SIG-M5 (cell line): Measurements from ENCODE around the gene SLC25A48.
"Not testable (repeated sequence)": the region's sequence is repeated elsewhere in the genome, so short reads cannot be mapped to it uniquely, and the experiment has no call there.

Experiments
- DNase-seq: peaks from one replicate; lab custom pipeline; 2025; lab: John Stamatoyannopoulos, UW

The SLC25A48 gene

GRCh38 chr5:135830384-135830700, 4.1 kb upstream of the SLC25A48 start:
- DNase-seq, result no peak

- no peak for DNase-seq
These were observed 3.6 kb upstream of the SLC25A48 start for GRCh38 chr5:135830876-135831275.

GRCh38 chr5:135831439-135831838, 3.0 kb upstream of the SLC25A48 start:
- DNase-seq, result no peak

- DNase-seq, result no peak
These were observed 2.5 kb upstream of the SLC25A48 start for GRCh38 chr5:135831851-135832555.

- DNase-seq, result no peak
These were observed 1.2 kb upstream of the SLC25A48 start for GRCh38 chr5:135832941-135833920.

GRCh38 chr5:135833961-135834638, 363 bp upstream of the SLC25A48 start:
- DNase-seq, result no peak

DNA sequence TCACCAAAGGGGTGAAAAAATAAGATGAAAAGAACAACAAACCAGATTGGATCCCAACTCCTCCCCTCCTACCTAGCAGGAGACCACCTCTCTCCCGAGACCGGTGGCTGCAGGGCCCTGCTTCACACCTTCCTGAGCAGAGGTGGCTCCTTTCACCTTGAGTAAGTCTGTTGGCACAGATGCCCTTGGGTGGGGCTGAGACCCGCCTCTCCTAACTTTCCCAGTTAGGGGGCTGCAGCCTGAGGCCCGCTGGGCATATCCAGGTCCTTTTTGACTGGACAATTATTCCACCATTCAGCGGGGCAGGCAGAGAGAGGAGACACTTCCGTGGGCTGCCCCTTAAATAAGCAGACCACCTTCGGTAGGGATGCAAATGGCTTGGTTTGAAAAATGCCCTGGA, 1.3 kb downstream of the SLC25A48 start:
- DNase-seq, result no peak

DNA sequence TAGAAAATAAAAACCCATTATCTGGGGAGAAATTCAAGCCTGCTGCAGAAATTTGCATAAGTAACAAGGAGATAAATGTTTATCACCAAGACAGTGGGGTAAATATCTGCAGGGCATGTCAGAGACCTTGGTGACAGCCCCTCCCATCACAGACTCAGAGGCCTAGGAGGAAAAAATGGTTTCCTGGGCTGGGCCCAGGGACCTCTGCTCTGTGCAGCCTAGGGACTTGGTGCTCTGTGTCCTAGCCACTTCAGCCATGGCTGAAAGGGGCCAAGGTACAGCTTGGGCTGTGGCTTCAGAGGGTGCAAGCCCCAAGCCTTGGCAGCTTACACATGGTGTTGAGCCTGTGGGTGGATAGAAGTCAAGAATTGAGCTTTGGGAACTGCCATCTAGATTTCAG, 3.9 kb downstream of the SLC25A48 start:
- not testable (repeated sequence) for DNase-seq

DNA sequence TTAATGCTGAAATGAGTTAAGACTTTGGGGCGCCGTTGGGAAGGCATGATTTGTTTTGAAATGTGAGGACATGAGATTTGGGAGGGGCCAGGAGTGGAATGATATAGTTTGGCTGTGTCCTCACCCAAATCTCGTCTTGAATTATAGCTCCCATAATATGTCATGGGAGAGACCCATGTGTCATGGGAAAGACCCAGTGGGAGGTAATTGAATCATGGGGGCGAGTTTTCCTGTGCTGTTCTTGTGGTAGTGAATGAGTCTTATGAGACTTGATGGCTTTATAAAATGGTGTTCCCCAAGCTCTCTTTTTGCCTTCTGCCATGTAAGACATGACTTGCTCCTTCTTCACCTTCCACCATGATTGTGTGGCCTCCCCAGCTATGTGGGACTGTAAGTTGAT, 5.1 kb downstream of the SLC25A48 start:
- DNase-seq, result no peak

DNA sequence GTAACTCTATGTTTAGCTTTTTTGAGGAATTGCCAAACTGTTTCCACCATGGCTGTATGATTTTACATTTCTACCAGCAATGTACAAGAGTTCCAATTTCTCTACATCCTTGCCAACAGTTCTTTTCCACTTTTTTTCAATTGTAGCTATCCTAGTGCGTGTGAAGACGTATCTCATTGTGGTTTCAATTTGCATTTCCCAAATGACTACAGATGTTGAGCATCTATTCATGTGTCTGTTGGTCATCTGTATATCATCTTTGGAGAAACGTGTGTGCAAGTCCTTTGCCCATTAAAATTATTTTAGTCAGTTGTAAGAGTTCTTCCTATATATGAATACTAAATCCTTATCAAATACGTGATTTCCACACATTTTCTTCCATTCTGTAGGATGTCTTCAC, 6.5 kb downstream of the SLC25A48 start:
- DNase-seq, result no peak

DNA sequence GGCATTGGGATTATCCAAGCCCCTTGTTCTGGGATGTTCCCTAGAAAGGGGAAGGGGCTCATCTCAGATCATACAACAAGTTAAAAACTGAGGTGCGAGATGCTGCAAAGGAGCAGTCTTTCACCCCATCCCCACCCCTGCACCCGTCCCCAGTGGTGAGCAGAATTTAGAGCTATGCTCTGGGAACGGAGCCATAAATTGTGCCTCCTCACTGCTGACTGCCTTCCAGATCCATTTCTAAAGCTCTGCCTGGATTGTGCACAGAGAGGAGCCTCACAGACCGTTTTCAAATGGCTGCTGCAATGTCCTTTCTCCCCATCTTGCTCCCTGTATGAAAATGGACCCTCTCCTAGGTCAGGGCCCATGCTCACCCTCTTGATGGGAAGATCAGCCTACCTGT, 8.3 kb downstream of the SLC25A48 start:
- DNase-seq, result no peak

- DNase-seq, result no peak
These were observed 9.3 kb downstream of the SLC25A48 start for GRCh38 chr5:135843571-135844337.

DNA sequence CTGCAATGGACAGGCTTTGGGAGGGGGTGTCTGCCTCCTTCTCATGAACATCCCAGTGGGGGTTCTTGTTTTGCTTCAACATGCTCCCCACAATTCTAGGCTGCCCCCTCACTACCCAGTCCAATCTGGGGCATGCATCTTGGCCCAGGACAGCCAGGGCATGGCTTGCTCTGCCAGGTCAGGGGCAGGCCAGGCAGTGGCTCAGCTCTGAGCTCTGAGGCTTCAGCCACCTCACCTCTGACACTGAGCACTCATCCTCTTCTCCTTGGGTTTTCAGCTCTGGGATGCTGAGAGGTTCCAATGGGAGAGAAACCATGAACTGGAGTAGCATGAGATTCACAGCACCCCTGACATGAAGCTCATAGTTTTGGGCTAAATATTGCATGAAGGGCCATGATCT, 11.8 kb downstream of the SLC25A48 start:
- no peak for DNase-seq

- DNase-seq, result no peak
These were observed 13.5 kb downstream of the SLC25A48 start for GRCh38 chr5:135847976-135848375.

GRCh38 chr5:135850231-135850630, 15.8 kb downstream of the SLC25A48 start:
- DNase-seq, result no peak

- no peak for DNase-seq
These were observed 16.2 kb downstream of the SLC25A48 start for GRCh38 chr5:135850671-135851070.

DNA sequence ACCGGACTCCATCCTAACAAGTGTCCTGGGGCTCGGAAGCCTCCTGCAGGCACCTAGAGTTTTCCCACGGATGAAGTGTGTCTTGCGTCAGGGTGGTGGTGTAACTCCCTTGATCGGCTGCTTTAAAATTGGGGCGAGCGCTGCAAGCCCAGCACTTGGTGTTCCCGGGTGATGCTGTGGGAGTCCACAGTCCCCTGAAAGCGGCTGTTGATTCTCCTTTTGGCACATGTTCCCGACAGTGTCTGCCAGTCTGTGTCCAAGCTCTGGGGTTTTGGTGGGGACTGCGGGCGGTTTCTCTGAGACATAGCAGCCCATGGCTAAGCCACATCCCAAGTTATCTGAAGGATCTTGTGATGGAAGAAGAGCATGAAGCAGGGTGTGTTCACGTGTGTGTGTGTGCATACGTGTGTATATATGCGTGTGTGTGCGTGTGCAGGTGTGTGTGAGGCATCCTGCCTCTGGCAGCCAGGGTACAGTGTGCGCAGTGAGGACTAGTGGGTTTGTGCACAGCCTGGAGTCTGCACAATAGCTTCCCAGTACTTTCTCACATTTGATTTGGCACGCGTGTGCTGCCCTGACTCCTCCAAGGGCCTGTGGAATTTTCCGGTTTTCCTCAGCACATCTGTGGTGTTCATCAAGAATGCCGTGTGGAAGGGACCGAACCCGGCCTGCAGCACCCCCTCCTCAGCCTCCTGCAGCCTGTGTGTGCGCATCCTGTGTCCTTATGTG, 16.9 kb downstream of the SLC25A48 start:
- DNase-seq, result no peak

DNA sequence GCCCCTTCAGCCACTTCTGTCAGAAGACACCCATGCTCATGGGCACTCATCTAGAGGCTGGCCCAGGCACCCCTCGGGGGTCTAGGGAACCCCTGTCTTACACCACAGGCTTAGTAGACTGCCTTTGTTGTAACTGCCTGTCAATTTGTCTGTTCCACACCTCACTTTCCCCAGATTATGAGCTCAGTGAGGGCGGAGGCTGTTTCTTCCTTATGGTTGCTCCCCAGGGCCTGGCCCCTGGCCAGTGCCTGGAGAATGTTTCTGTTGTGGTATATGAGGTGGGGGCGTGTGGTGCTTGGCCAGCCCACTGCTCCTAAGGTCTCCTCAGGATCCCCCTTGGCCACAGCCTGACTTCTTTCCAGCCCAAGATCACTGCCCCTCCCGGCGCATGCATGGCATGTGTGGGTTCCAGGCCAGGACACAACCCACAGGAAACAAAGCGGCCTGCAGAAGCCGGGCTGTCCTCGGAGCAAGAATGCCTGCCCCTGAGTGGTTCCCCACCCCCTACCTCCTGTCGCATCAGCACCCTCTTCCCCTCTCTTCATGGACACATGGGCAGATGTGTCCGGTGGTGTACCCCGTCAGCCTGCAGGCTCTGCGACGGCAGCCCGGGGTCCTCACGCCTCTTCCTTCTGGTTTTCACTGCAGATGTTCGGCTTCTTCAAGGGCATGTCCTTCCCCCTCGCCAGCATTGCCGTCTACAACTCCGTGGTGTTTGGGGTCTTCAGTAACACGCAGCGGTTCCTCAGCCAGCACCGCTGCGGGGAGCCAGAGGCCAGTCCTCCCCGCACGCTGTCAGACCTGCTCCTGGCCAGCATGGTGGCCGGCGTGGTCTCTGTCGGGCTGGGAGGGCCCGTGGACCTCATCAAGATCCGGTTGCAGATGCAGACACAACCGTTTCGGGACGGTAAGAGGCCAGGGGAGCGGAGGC, 17.7 kb downstream of the SLC25A48 start:
- no peak for DNase-seq

DNA sequence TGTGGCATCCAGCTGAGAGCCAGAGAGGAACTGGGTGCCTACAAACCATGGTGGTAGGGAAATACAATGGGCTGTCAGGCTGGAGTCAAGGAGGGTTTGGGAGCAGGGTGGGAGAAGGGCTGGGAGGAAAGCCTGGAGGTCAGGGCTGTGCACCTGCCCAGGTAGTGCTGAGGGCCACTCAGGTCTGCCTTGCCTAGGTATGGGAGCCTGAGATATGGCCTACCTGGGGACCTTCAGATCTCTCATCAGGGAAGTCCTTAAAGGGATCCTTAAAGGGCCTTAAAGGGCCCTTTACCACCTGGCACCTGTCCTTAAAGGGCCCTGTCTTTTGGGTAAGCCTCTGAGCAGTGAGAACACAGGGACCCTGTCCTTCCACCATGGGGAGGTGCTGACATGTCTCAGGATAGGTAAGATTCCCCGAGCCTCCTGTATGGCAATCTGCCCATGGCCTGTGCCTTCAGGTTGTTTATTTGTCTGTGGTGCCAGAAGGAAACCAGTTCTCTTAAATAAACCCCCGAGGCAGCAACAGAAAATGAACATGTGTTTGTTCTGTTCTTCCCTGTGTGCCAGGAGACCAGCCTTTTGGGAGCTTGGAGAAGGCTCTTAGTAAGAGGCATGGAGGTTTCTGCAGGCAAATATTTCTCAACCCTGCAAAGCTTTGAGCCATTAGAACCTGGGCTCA, 23.3 kb downstream of the SLC25A48 start:
- no peak for DNase-seq

DNA sequence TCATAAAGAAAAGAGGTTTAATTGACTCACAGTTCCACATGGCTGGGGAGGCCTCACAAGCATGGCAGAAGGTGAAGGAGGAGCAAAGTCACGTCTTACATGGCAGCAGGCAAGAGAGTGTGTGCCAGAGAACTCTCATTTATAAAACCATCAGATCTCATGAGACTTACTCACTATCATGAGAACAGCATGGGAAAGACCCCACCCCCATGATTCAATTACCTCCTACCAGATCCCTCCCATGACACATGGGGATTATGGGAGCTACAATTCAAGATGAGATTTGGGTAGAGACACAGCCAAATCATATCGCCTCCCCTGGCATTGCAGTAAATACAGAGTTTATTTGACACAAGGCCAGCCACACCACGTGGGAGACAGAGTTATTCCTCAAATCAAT, 24.7 kb downstream of the SLC25A48 start:
- DNase-seq, result not testable (repeated sequence)
